Stimulated activated naive CD4-positive, alpha-beta T cell treated with Interleukin-2 at 50 U/mL for 16 hours (primary cell): ENCODE data around the gene CHKA.

Experiments used
- DNase-seq: peaks from one replicate; lab custom pipeline; 2025; lab: John Stamatoyannopoulos, UW

The CHKA gene

GRCh38 chr11:68047437-68048290 lies 73.5 kb downstream of the CHKA start:
- DNase-seq = no peak

- no peak for DNase-seq
Observed at GRCh38 chr11:68044898-68045351, 76.3 kb downstream of the CHKA start.

- no peak for DNase-seq
Observed at GRCh38 chr11:68044145-68044813, 76.9 kb downstream of the CHKA start.

GRCh38 chr11:68043349-68044144 lies 77.6 kb downstream of the CHKA start:
- DNase-seq = no peak

GRCh38 chr11:68043029-68043348 lies 78.2 kb downstream of the CHKA start:
- no peak for DNase-seq

- DNase-seq = no peak
Observed at GRCh38 chr11:68042219-68043028, 78.8 kb downstream of the CHKA start.

DNA sequence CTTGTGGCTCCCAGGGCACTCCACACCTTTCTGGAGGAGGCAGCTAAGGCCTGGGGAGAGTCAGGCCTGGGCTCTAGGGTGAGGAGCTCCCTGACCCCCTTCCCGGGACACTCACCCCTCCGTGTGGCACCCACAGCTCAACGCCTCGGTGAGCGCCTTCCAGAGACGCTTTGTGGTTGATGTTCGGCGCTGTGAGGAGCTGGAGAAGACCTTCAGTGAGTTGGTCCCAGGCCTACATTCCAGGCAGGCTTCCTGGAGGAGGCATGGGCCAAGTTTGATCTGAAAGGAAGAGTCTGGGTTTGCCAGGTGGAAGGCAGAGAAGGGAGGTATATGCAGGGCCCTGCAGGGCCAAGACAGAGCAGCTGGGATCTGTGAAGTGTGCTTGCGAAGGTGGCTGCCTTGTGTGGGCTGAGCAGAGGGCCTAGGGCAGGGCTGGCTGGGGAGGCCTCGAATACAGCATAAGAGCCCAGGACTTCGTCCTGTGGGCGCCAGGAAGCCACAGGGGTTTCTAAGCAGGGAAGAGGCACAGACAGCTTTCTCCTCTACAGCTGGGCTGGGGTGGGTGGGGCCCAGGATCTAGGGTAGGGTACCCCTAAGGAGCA lies 79.5 kb downstream of the CHKA start:
- no peak for DNase-seq

DNA sequence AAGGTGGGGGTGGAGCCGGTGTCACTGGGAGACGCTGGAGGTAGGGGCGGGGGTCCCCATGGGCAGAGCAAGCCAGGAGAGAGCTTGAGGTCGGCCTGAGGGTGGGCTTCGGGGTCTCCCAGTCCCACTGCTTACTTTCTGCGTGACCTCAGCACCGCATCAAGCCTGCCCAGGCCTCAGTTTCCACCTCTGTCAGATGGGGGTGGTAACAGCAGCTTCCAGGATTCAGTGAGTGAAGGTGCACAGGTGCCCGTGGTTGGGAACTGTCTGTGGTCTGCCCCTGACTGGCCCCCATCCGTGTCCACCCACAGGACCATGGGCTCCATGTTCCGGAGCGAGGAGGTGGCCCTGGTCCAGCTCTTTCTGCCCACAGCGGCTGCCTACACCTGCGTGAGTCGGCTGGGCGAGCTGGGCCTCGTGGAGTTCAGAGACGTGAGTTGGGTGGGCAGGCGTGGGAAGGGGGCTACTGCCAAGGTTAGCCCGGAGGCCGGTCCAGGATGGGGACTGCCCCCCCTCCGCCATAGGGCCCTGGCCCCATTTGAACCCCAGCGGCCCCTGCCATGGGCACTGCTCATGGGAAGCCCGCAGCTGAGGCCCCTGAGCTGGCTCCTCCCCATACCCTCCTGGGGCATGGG lies 80.1 kb downstream of the CHKA start:
- DNase-seq = no peak

DNA sequence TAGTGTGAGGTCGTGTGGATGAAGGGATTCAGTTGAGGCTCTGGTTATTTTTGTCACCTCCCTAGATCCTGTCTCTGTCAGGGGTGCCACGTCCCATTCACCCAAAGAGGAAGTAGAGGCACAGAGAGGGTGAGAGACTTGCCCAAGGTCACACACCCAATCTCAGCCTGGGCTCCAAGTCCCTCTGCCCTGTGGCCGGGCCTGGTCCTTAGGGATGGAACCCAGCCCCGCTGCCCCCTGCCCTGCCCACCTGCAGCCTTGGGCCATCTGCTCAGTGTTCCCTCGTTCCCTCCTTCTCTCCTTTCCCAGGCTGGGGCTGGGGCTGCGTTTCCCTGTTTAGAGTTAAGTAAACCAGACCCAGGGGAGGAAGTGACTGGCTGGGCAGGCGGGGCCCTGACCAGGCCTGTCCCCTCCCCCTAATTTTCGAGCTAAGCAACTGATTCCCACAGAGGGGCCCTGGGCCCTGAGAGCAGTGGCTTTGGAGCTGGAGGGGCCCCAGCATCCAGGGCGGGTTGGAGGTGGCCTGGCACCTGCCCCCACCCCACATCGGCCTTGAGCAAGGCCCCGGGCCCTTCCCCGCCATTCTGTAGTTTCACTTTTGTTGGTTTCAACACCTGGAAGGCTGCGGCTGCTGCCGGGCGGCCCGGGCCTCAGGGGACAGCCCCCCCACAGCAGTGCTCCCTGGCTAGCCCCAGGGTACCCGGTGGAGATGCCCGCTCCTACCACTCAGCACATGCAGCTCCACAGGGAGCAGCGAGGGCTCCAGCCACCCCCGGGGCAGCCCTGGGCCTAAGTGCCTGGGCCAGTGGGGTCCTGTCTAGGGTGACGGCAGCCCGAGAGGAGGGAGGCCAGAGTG lies 80.9 kb downstream of the CHKA start:
- peak; percentile 31 for DNase-seq

DNA sequence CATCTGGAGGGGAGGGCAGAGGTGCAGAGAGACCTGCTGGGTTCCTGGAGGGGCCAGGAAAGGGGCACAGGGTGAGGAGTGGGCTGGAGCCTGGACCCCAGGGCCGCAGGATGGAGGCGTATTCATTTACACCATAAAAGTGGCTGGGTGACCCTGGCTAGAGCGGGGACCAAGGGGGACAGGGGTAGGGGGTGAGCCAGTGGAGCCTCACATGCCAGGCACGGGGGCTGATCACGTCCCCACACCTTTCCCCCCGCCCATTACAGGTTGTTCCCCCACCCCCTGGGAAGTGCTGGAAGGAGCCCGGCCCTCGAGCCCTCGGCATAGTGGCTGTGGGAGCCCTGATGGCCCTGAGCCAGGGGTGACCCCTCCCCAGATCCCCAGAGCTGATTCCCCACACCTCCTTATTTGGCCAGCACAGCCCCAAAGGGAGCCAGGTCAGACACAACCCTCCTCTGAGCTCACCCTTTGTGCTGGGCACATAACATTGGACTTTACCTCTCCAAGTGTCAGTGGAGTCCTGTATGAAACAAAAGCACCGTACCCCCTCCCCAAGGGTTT lies 81.6 kb downstream of the CHKA start:
- no peak for DNase-seq

DNA sequence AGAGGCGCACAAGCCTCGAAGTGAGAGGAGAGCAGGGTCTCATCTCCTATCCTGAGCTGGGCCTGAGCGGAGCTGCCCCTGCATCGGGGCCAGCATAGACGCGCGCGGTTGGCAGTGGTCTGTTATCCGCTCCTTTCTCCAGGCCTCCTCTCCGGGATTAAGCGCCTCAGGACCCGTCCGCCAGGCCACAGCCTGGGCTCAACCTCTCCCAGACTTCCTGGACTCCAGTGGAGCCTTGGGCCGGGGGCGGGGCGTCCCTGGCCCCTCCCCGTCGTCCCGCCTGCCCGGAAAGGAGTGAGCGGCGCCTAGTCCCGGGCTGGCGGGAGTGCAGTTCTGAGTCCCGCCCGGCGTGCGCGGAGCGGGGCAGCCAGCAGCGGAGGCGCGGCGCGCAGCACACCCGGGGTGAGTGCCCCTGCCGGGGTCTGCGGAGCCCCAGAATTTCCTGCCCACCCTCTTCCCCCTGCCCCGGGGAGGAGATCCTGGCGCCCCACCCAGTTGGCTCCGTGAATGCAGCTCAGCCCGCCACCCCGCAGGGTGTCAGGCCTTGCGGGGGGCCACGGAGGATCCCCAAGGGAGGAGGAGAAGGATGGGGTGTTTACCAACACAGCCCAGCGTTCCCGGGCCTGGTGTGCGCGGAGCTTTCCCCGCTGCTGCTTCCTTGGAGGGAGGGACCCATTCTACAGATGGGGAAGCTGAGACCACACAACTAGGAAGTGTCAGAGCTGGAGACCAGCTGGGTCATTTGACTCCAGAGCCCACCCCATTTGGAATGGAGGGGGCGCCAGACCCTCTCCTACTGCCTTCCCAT lies 82.3 kb downstream of the CHKA start, which contains the start of gene TCIRG1:
TCIRG1 (plus strand) TSS at position 308 of the 808 bp plus-strand sequence. CDS start 2,247 bp downstream, outside the sequence.
- peak; percentile 55 for DNase-seq

GRCh38 chr11:68038226-68038717 lies 82.9 kb downstream of the CHKA start:
- no peak for DNase-seq

DNA sequence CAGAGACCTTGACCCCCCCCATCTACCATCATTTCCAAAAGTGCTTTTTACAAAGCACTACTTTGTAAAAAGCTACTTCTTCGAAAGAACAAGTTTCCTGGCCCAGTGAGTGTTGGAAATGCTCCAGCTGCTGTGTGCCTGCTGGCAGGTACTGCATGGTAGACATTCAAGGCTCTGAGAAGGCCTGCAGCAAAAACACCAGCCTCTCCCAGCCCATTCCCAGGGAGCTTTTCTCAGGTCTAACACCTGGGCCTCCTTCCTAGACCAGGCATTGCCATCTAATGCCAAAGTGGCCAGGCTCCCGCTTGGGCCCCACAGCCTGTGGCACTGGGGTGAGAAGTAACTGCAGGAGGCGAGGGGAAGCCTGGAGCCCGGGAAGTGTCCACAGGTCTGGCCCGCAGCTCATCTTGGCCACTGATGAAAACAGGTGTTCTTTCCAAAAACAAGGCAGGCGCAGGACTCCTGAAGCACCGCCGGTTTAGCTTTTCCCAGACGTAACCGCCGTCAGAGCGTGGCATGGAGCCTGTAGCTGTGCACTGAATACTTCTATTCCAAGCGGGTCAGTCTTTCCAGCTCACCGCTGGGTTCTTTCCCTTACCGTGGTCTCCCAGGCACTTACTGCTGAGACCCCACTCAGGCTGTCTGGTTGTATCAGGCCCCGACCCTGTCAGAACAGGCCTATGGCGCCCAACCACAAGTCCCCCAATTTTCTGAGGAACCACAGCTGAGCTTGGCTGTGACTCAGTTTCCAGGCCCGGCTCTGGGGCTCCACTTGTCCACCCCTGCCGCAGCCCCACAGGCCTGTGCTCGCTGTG lies 83.6 kb downstream of the CHKA start:
- no peak for DNase-seq

- DNase-seq = no peak
Observed at GRCh38 chr11:68036717-68037239, 84.4 kb downstream of the CHKA start.

GRCh38 chr11:68036141-68036716 lies 85.0 kb downstream of the CHKA start:
- DNase-seq = no peak

- no peak for DNase-seq
Observed at GRCh38 chr11:68035266-68035876, 85.8 kb downstream of the CHKA start.

DNA sequence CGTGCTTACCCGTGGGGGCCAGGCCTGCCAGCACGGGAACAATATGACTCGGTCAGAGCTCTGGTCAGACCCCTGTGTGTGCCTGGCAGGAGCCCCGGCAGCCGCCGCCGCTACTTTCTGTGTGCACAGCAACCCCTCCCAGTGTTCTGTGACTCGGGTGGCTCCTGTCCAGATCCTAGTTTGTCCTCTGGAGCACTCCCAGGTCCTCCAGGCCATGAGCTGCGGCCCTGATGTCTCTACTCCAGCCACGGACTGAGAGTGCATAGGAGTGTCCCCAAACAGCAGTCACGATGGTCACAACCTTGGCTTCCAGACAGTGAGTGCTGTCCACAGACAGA lies 87.5 kb downstream of the CHKA start:
- DNase-seq = no peak
